ENCODE results near the gene BRD1.

DNA sequence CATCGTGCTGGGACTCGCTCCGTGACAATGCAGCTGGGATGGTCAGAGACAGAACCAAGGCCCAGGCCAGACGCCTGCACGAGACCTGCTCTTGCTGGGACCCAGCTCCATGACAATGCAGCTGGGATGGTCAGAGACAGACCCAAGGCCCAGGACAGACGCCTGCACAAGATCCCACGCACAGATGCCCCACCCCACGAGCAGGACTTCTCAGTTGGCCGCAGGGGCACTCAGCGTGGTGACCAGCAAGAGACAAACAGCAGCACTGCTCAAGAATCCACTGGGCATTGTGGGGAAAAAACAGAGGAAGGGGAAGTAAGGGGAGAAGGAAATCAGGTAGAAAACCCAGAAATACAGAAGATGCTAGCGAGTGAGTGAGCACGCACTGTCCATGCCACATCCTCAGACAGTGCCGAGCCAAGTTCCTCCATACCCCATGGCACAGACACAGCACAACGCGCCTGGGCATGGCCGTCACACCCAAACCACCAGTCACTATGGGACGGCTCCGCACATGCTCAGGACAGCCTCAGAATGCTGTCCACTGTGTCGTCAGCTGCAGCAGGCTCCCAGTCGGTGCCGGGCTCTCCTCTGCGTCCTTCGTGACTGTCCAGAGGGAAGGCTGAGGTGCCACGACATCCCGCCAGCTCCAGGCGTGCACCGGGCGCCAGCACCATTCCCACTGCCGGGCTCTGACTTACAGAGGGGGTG is 44.5 kb downstream of the BRD1 start:
- TF ChIP-seq CTCF (IDR thresholded peaks at IDR 0.05) (no peak), ZFX (IDR thresholded peaks at IDR 0.05; ENCODE audit: borderline replicate concordance) (no peak)

Measured in 22Rv1 (cell line).